ENCODE measurements around the gene SND1.

GRCh38 chr7:127995156-127995880 is 343.3 kb downstream of the SND1 start:
- no peak for TF ChIP-seq POLR2AphosphoS5 (IDR thresholded peaks at IDR 0.05)
- TF ChIP-seq, protein P1, sequence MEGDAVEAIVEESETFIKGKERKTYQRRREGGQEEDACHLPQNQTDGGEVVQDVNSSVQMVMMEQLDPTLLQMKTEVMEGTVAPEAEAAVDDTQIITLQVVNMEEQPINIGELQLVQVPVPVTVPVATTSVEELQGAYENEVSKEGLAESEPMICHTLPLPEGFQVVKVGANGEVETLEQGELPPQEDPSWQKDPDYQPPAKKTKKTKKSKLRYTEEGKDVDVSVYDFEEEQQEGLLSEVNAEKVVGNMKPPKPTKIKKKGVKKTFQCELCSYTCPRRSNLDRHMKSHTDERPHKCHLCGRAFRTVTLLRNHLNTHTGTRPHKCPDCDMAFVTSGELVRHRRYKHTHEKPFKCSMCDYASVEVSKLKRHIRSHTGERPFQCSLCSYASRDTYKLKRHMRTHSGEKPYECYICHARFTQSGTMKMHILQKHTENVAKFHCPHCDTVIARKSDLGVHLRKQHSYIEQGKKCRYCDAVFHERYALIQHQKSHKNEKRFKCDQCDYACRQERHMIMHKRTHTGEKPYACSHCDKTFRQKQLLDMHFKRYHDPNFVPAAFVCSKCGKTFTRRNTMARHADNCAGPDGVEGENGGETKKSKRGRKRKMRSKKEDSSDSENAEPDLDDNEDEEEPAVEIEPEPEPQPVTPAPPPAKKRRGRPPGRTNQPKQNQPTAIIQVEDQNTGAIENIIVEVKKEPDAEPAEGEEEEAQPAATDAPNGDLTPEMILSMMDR (IDR thresholded peaks at IDR 0.05 in 8 of 11, conservative IDR thresholded peaks at IDR 0.05 in 3 of 11), result no peak
